Fibroblast of lung (primary cell): ENCODE measurements around the gene RBBP6.

Source experiments
- CTCF ChIP-seq, 2 donors: IDR thresholded peaks in 1 of 2; conservative IDR thresholded peaks in 1 of 2; 1 replicate in 1 of 2; 2 replicates in 1 of 2; pipeline ENCODE4 v1.5.1; 2011 to 2012; ENCODE audit warnings: low read length in 2 of 2, control low read depth in 1 of 2, inconsistent platforms in 1 of 2, low read depth in 1 of 2, mild to moderate bottlenecking in 1 of 2
- EZH2 ChIP-seq: IDR thresholded peaks from 2 replicates; pipeline ENCODE4 v1.5.1; 2012; ENCODE audit warnings: low read length, control low read depth, mild to moderate bottlenecking; ENCODE audit errors: missing control alignments

GRCh38 chr16:24541233-24541933 is 2.0 kb downstream of the RBBP6 start:
- no peak for TF ChIP-seq CTCF (conservative IDR thresholded peaks at IDR 0.05 in 1 of 2, IDR thresholded peaks at IDR 0.05 in 1 of 2; ENCODE audit: low read depth in 1 of 2, low read length in 2 of 2)
- no peak for TF ChIP-seq EZH2
